Epithelial cell of esophagus (primary cell): ENCODE measurements around the gene HSPA1B.
A peak's percentile ranks its signal among the peaks of the same experiment; 100 is the strongest.

Source experiments
- DNase-seq: peaks from one replicate; pipeline ENCODE4 v3.0.0; 2010; ENCODE audit warnings: low read depth
- H3K4me3 ChIP-seq: 2 replicates; pipeline ENCODE4 v1.5.1; 2011; ENCODE audit warnings: mild to moderate bottlenecking, low read length, control low read depth
- TF ChIP-seq, protein P1 (sequence below): IDR thresholded peaks from 2 replicates; pipeline ENCODE4 v1.5.1; 2011; ENCODE audit warnings: low read depth, mild to moderate bottlenecking, low read length, control low read depth, inconsistent platforms; ENCODE audit not compliant: insufficient read depth; ENCODE audit errors: missing control alignments

Gene HSPA1B

DNA sequence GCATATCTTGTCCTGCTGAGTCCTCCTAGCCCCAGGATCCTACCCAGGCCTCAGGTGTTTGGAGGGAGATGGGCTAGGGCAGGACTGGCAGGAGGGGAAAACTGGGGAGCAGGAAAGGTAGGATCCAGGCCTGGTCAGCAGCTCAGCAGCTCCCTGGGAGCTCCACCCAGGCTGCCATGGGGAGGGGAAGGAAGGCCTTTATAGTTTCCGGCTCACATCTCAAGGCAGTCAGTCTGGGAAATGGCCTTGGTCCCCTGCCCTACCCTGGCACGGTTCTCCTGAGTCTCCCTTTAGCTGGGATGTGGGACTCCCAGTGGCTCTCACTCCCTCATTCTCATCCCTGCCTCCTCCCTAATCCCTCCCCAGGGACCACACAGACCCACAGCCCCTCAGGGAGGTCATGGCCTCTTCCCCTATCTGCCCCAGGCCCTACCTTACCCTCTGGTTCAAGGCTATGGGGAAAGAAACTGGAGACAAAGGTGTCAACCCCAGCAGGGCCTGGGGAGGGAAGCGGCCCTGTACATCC is 49.6 kb downstream of the HSPA1B start:
- no peak overlapping the region for H3K4me3 ChIP-seq
- TF ChIP-seq, protein P1, sequence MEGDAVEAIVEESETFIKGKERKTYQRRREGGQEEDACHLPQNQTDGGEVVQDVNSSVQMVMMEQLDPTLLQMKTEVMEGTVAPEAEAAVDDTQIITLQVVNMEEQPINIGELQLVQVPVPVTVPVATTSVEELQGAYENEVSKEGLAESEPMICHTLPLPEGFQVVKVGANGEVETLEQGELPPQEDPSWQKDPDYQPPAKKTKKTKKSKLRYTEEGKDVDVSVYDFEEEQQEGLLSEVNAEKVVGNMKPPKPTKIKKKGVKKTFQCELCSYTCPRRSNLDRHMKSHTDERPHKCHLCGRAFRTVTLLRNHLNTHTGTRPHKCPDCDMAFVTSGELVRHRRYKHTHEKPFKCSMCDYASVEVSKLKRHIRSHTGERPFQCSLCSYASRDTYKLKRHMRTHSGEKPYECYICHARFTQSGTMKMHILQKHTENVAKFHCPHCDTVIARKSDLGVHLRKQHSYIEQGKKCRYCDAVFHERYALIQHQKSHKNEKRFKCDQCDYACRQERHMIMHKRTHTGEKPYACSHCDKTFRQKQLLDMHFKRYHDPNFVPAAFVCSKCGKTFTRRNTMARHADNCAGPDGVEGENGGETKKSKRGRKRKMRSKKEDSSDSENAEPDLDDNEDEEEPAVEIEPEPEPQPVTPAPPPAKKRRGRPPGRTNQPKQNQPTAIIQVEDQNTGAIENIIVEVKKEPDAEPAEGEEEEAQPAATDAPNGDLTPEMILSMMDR = no peak

DNA sequence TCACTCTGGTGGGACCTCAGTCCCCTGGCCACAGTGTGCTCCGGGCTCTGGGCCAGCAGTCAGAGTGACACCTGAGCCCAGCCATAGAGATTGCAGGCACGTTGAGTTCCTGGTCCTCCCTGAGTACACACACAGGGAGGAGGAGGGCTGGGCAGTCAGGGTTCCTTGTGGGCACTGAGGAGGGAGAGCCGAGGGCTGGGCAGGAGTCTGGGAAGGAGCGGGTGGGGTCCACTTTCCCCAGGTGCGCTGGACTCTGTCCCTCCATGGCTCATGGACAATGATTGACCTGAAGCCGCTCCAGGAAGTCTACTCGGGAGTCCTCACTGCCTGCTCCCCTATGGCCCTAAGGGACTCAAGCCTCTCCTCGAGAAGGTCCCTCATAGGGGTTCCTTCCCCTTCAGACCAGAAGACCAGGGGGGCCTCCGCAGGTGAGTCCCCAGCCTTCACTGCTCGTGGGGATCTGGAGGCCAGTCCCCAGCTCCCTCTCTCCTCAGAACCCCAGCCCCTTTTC is 50.2 kb downstream of the HSPA1B start:
- DNase-seq = no peak
- no peak overlapping the region for H3K4me3 ChIP-seq
- TF ChIP-seq, protein P1 = no peak

More for the DNA sequence above, 49.6 kb downstream of the HSPA1B start:
- DNase-seq = no peak

DNA sequence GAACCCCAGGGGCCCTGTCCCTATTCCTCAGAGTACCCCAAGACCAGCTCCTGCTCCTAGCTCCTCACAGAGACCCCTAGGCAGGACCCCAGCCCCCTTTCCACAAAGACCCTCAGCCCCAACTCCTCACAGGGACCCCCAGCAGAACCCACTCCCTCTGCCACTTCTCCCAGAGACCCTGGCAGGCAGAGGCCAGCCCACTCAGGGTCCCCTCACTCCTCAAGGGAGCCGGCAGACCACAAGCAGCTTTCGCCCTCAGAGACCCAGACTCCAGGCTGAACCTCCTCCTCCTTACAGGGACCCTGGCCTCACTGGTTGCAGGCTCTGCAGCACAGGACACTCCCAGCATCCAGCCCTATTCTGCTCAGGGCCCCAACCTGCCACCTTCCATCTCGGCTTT is 50.7 kb downstream of the HSPA1B start:
- TF ChIP-seq, protein P1 = no peak
- DNase-seq = no peak
- no peak overlapping the region for H3K4me3 ChIP-seq

DNA sequence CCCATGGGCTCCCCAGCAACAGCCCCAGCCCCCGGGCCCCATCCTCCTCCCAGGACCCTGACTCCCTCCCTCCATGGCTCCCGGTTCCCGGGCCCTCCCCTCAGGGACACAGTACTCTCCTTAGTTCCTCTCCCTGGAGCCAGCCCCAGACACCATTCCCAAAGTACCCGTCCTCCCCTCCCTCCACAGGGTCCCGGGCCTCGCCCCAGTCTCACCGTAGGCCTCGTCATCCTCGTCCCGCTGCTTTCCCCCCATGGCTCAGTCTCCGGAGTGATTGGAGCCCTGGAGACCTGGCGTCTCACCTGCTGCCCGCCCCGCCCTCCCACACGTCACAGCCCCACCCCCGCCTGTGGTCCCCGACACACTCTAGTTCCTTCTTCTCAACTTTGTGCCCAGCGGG is 51.2 kb downstream of the HSPA1B start, which contains the start of gene SLC44A4:
TSS of gene SLC44A4 (minus strand) at position 272 of the 400 bp plus-strand sequence. CDS start at position 255, 17 bp downstream.
- DNase-seq = no peak
- H3K4me3 ChIP-seq = no peak within 1 kb of the TSS
- TF ChIP-seq, protein P1 = no peak

DNA sequence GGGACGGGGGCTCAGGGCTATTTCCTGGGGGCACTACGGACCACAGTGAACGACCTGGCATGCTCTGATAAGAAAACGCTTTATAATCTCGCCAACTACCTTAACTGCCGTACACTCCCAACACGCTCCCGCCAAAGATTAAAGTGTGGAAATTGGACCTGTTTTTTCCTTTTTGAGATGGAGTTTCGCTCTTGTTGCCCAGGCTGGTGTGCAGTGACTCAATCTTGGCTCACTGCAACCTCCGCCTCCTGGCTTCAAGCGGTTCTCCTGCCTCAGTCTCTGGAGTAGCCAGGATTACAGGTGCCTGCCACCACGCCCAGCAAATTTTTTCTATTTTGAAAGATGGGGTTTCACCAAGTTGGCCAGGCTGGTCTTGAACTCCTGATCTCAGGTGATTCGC is 51.6 kb downstream of the HSPA1B start:
- DNase-seq = peak; percentile 39
- no peak overlapping the region for H3K4me3 ChIP-seq
- TF ChIP-seq, protein P1 = no peak
